ENCODE results near the gene KRTAP4-9. TPM values are rescaled to one million over a fixed set of nuclear protein-coding genes. Genes with fewer than 3 reads are reported as not detected.
"Not testable (repeated sequence)": the region's sequence is repeated elsewhere in the genome, so short reads cannot be mapped to it uniquely, and the experiment has no call there.

KRTAP4-9 gene
- total RNA-seq, 4 donors from 2014 or later, result 10.1 to 58.8 (median 13.1) TPM; not detected in 1

GRCh38 chr17:41071606-41072360 lies 33.4 kb upstream of the KRTAP4-9 start:
- Histone ChIP-seq H3K4me1 (no peaks in the 10 kb centered on the region), H3K27ac (no peak overlapping the region), H3K27me3 (no peaks in the 10 kb centered on the region), H3K36me3 (no peaks in the 10 kb centered on the region), H3K9me3 (no peaks in the 10 kb centered on the region), H3K4me3 (no peak overlapping the region)
- TF ChIP-seq CTCF (IDR thresholded peaks at IDR 0.05) (no peak), POLR2A (IDR thresholded peaks at IDR 0.05) (no peak), POLR2AphosphoS5 (IDR thresholded peaks at IDR 0.05) (no peak), EP300 (IDR thresholded peaks at IDR 0.05) (no peak)
- WGBS, result 79% methylated on average over 5 of the region's 5 CpGs
- DNase-seq (ENCODE audit: low spot score in 2 of 2), result no peak

GRCh38 chr17:41073676-41074075 lies 31.5 kb upstream of the KRTAP4-9 start:
- Histone ChIP-seq H3K36me3 (no peaks in the 10 kb centered on the region), H3K9me3 (no peaks in the 10 kb centered on the region), H3K4me1 (no peaks in the 10 kb centered on the region), H3K27me3 (no peaks in the 10 kb centered on the region), H3K4me3 (no peak overlapping the region), H3K27ac (no peak overlapping the region)
- TF ChIP-seq POLR2A (IDR thresholded peaks at IDR 0.05) (no peak), EP300 (IDR thresholded peaks at IDR 0.05) (no peak), CTCF (IDR thresholded peaks at IDR 0.05) (no peak), POLR2AphosphoS5 (IDR thresholded peaks at IDR 0.05) (no peak)
- DNase-seq (ENCODE audit: low spot score in 2 of 2), result no peak
- 92% methylated on average over 2 of the region's 2 CpGs for WGBS

GRCh38 chr17:41076788-41077187 lies 28.4 kb upstream of the KRTAP4-9 start:
- Histone ChIP-seq H3K27me3 (no peaks in the 10 kb centered on the region), H3K27ac (no peak overlapping the region), H3K36me3 (no peaks in the 10 kb centered on the region), H3K4me1 (no peaks in the 10 kb centered on the region), H3K9me3 (no peaks in the 10 kb centered on the region), H3K4me3 (no peak overlapping the region)
- TF ChIP-seq POLR2AphosphoS5 (IDR thresholded peaks at IDR 0.05) (no peak), CTCF (IDR thresholded peaks at IDR 0.05) (no peak), POLR2A (IDR thresholded peaks at IDR 0.05) (no peak), EP300 (IDR thresholded peaks at IDR 0.05) (no peak)
- DNase-seq (ENCODE audit: low spot score in 2 of 2), result no peak

GRCh38 chr17:41082626-41083025 lies 22.6 kb upstream of the KRTAP4-9 start:
- no peaks in the 10 kb centered on the region for H3K27me3 ChIP-seq
- TF ChIP-seq POLR2A (IDR thresholded peaks at IDR 0.05) (no peak), CTCF (IDR thresholded peaks at IDR 0.05) (no peak), POLR2AphosphoS5 (IDR thresholded peaks at IDR 0.05) (no peak), EP300 (IDR thresholded peaks at IDR 0.05) (no peak)
- H3K9me3 ChIP-seq, result no peaks in the 10 kb centered on the region
- no peak overlapping the region for H3K4me3 ChIP-seq
- H3K36me3 ChIP-seq, result no peaks in the 10 kb centered on the region
- 48% methylated on average over 4 of the region's 4 CpGs for WGBS
- H3K4me1 ChIP-seq, result no peaks in the 10 kb centered on the region
- no peak for DNase-seq (ENCODE audit: low spot score in 2 of 2)
- no peak overlapping the region for H3K27ac ChIP-seq

- not testable (repeated sequence) for H3K36me3 ChIP-seq; H3K4me1 ChIP-seq; H3K27me3 ChIP-seq; DNase-seq (ENCODE audit: low spot score in 2 of 2); H3K9me3 ChIP-seq; H3K27ac ChIP-seq; H3K4me3 ChIP-seq
- WGBS, result 50% methylated on average over 2 of the region's 2 CpGs
Observed at GRCh38 chr17:41083427-41083826, 21.8 kb upstream of the KRTAP4-9 start.

GRCh38 chr17:41084100-41084856 lies 20.9 kb upstream of the KRTAP4-9 start, which contains the start of gene KRTAP4-7:
KRTAP4-7 (plus strand) TSS chr17:41084150; CDS start chr17:41084207, 57 bp downstream.
- 84% methylated on average over 2 of the region's 14 CpGs for WGBS
- H3K4me3 ChIP-seq; H3K36me3 ChIP-seq; H3K27me3 ChIP-seq; DNase-seq (ENCODE audit: low spot score in 2 of 2); H3K27ac ChIP-seq; H3K9me3 ChIP-seq; H3K4me1 ChIP-seq: not testable (repeated sequence)

GRCh38 chr17:41088760-41089352 lies 16.3 kb upstream of the KRTAP4-9 start:
- not testable (repeated sequence) for H3K4me3 ChIP-seq; H3K4me1 ChIP-seq; DNase-seq (ENCODE audit: low spot score in 2 of 2); H3K27me3 ChIP-seq; H3K27ac ChIP-seq; H3K9me3 ChIP-seq; H3K36me3 ChIP-seq
- 65% methylated on average over 4 of the region's 4 CpGs for WGBS

All from suprapubic skin (tissue), 4 donors.